PFSK-1 (cell line): Measurements from ENCODE around the gene FLT3.

Source experiments
- POLR2AphosphoS5 ChIP-seq: IDR thresholded peaks from 2 replicates; pipeline ENCODE4 v1.6.1; 2012; ENCODE audit warnings: low read depth, mild to moderate bottlenecking, control low read depth, low read length, moderate library complexity
- TF ChIP-seq, protein P1 (sequence below), 2 experiments: IDR thresholded peaks; 2 replicates each; pipeline versions ENCODE4 v1.6.1 to v1.8.0; 2011 to 2012; ENCODE audit warnings: low read depth in 2 of 2, low read length in 2 of 2, control low read depth in 1 of 2, inconsistent platforms in 1 of 2, mild to moderate bottlenecking in 1 of 2, moderate library complexity in 1 of 2; ENCODE audit not compliant: insufficient read depth in 1 of 2

DNA sequence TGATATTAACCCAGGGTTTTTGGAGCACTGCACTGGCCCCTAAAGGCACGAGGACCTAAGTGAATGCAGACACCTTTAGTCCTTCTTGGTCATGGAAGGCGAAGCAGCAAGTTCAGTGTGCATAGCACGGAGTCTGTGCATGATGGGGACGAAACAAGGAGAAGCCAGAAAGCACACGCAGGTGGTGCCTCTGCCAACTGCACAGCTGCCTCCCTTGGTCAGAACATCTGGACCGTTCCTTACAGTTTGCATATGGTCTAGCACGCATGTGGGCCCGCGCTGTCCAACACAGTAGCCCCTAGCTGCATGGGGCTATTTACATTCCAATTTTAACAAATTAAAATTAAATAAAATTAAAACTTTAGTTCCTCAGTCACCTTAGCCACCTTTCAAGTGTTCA lies 44.0 kb downstream of the FLT3 start:
- no peak for TF ChIP-seq POLR2AphosphoS5
- TF ChIP-seq, protein P1, sequence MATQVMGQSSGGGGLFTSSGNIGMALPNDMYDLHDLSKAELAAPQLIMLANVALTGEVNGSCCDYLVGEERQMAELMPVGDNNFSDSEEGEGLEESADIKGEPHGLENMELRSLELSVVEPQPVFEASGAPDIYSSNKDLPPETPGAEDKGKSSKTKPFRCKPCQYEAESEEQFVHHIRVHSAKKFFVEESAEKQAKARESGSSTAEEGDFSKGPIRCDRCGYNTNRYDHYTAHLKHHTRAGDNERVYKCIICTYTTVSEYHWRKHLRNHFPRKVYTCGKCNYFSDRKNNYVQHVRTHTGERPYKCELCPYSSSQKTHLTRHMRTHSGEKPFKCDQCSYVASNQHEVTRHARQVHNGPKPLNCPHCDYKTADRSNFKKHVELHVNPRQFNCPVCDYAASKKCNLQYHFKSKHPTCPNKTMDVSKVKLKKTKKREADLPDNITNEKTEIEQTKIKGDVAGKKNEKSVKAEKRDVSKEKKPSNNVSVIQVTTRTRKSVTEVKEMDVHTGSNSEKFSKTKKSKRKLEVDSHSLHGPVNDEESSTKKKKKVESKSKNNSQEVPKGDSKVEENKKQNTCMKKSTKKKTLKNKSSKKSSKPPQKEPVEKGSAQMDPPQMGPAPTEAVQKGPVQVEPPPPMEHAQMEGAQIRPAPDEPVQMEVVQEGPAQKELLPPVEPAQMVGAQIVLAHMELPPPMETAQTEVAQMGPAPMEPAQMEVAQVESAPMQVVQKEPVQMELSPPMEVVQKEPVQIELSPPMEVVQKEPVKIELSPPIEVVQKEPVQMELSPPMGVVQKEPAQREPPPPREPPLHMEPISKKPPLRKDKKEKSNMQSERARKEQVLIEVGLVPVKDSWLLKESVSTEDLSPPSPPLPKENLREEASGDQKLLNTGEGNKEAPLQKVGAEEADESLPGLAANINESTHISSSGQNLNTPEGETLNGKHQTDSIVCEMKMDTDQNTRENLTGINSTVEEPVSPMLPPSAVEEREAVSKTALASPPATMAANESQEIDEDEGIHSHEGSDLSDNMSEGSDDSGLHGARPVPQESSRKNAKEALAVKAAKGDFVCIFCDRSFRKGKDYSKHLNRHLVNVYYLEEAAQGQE (IDR thresholded peaks at IDR 0.05; ENCODE audit: insufficient read depth in 1 of 2, low read depth in 2 of 2, low read length in 2 of 2): no peak
